Naive thymus-derived CD4-positive, alpha-beta T cell (primary cell): ENCODE data around the gene CDK5R2. TPM values are rescaled to one million over a fixed set of nuclear protein-coding genes. Genes with fewer than 3 reads are reported as not detected.

ENCODE experiments used
- ATAC-seq: fragments of 150-1000 bp; cut with Tn5 transposase; 2 replicates; pipeline ENCODE4 v1.10.0; 2021; ENCODE audit warnings: mild to moderate bottlenecking, moderate library complexity
- CTCF ChIA-PET: fragments of 350-600 bp; sonication (Branson Sonifier 250); formaldehyde crosslinking; loops from one replicate; lab custom pipeline; 2021; ENCODE audit warnings: antibody characterized with exemption; lab: Charles Lee
- POLR2A ChIA-PET: fragments of 350-600 bp; sonication (Branson Sonifier 250); formaldehyde crosslinking; loops from one replicate; lab custom pipeline; 2021; ENCODE audit warnings: antibody characterized with exemption, inconsistent platforms; lab: Charles Lee
- DNase-seq, 9 donors: peaks; one replicate each; pipeline versions ENCODE4 v3.0.0 to v3.0.0-alpha.2; 2020 to 2022; ENCODE audit warnings: mixed read lengths in 1 of 9
- H3K27ac ChIP-seq: one replicate; pipeline ENCODE4 v1.7.0; 2013; ENCODE audit warnings: mild to moderate bottlenecking, low read depth, low read length, moderate library complexity
- H3K27me3 ChIP-seq, 2 donors: one replicate each; pipeline ENCODE4 v1.7.0; 2013; ENCODE audit warnings: low read length in 2 of 2, mild to moderate bottlenecking in 2 of 2, moderate library complexity in 2 of 2; ENCODE audit not compliant: control insufficient read depth in 2 of 2, insufficient read depth in 2 of 2
- H3K36me3 ChIP-seq, 3 experiments: 1 replicate in 2 of 3; 2 replicates in 1 of 3; pipeline ENCODE4 v1.7.0; 2013; ENCODE audit warnings: low read length in 3 of 3, mild to moderate bottlenecking in 3 of 3, moderate library complexity in 1 of 3; ENCODE audit not compliant: insufficient read depth in 3 of 3, control insufficient read depth in 2 of 3
- H3K4me1 ChIP-seq, 2 donors: one replicate each; pipeline ENCODE4 v1.7.0; 2013; ENCODE audit warnings: low read length in 2 of 2, mild to moderate bottlenecking in 2 of 2, moderate library complexity in 1 of 2; ENCODE audit not compliant: control insufficient read depth in 2 of 2, insufficient read depth in 2 of 2
- H3K4me3 ChIP-seq: 2 replicates; pipeline ENCODE4 v1.7.0; 2013; ENCODE audit warnings: mild to moderate bottlenecking, low read length
- H3K9me3 ChIP-seq, 3 experiments: 1 replicate in 2 of 3; 2 replicates in 1 of 3; pipeline ENCODE4 v1.7.0; 2013; ENCODE audit warnings: low read length in 3 of 3; ENCODE audit not compliant: control insufficient read depth in 2 of 3
- H3K27ac Mint-ChIP-seq, 9 donors: one replicate each; pipeline ENCODE4 v1.8.0; 2020 to 2022; ENCODE audit warnings: mixed read lengths in 9 of 9, mild to moderate bottlenecking in 8 of 9, moderate library complexity in 5 of 9, inconsistent platforms in 2 of 9
- H3K27me3 Mint-ChIP-seq, 5 donors: one replicate each; pipeline ENCODE4 v1.8.0; 2021 to 2022; ENCODE audit warnings: mixed read lengths in 5 of 5, mild to moderate bottlenecking in 1 of 5
- H3K36me3 Mint-ChIP-seq, 5 donors: one replicate each; pipeline ENCODE4 v1.8.0; 2020 to 2022; ENCODE audit warnings: mixed read lengths in 5 of 5, mild to moderate bottlenecking in 3 of 5, inconsistent platforms in 1 of 5
- H3K4me1 Mint-ChIP-seq, 7 donors: one replicate each; pipeline ENCODE4 v1.8.0; 2020 to 2022; ENCODE audit warnings: mixed read lengths in 7 of 7, mild to moderate bottlenecking in 3 of 7, inconsistent platforms in 1 of 7
- H3K4me3 Mint-ChIP-seq, 10 donors: one replicate each; pipeline ENCODE4 v1.8.0; 2020 to 2022; ENCODE audit warnings: mild to moderate bottlenecking in 10 of 10, mixed read lengths in 10 of 10, moderate library complexity in 6 of 10, inconsistent platforms in 2 of 10
- H3K9me3 Mint-ChIP-seq, 11 donors: one replicate each; pipeline ENCODE4 v1.8.0; 2020 to 2022; ENCODE audit warnings: mixed read lengths in 11 of 11, mild to moderate bottlenecking in 4 of 11, inconsistent platforms in 1 of 11, moderate library complexity in 1 of 11
- intact Hi-C, 2 donors: fragments of 100-400 bp; cut with micrococcal nuclease; formaldehyde crosslinking; loops; one replicate each; pipeline ENCODE4 v1.15.1; 2023
- polyA plus RNA-seq, 2 donors: library from polyadenylated mRNA; unstranded; fragments of 300-500 nt; fragmentation: Illumina TruSeq; gene quantifications; one replicate each; pipeline ENCODE4 v1.2.3, GENCODE V29; 2021
- total RNA-seq, 6 experiments: library from RNA in 5 of 6; stranded (reverse) in 5 of 6; gene quantifications; 1 replicate in 5 of 6; 2 replicates in 1 of 6; pipeline ENCODE4 v1.2.3 and lab custom pipeline; 2021 to 2026

Gene CDK5R2
- total and polyA plus RNA-seq, 7 experiments from 2014 or later: not detected

DNA sequence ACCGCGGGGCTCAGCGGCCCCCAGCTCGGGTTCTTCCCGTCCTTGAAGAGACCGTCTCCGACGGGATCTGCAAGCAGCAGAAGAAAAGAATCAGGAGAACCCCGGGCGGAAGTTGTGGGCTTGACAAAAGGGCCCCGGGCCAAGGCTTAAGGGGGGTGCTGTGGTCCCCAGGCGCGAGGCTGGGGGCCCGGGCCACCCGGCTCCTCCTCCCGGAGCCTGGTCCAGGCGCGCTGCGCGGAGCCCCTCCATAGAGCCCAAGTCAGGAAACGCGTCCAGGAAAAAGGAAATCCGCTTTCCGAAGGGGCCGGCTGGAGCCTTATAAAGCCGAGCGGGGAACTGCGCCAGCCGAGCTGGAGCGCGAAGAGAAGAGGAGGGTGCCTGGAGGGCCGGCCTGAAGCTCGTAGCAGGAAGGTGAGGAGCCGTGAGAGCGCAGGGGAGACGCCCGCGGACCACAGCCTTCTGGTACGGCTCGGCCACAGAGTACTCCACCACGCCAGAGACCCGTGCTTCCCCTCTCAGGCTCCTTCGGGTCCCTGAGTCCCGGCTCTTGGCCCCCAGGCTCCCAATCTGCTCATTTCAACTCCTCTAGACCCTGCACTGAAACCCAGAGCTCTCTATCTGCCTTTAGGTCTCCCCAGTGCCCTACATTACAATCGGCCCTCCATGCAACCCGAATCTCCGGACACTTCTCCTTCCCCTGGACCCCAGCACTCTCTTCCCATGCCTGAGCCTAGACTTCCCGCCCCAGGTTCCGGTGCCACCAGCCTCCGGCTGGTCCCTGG lies 25.0 kb downstream of the CDK5R2 start:
- peak overlapping the region in 1 of 9 donors; percentile 38 for H3K27ac Mint-ChIP-seq
- no peak for ATAC-seq
- peaks cover 0 to 2% (median 0%) of the 10 kb centered on the region in 5 donors for H3K36me3 Mint-ChIP-seq

DNA sequence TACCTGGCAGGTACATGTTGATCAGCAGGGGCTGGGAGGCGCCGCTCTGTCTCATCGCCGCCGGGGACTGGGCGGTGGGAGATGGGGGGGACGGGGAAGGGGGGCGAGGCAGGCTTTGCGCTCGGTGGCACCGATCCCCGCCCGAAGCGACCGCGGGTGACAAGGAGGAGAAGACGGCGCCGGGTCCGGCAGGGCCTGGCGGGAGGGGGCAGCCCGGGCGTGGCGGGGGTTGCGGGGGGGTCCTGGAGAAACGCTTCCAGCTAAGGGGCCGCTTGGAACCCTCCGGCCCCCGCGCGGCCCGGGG lies 25.5 kb downstream of the CDK5R2 start, which contains the start of gene FEV:
Gene FEV (minus strand): TSS at position 164 of the 304 bp plus-strand sequence. CDS start 109 bp downstream, at position 55.
- Mint-ChIP-seq H3K27ac (peak within 1 kb of the TSS in 1 of 9 donors; percentile 58), H3K4me3 (peak within 1 kb of the TSS in 7 of 10 donors; percentile 7 to 79 (median 63))
- CTCF ChIA-PET: no interaction called here

More for the DNA sequence above, 25.0 kb downstream of the CDK5R2 start:
- ChIA-PET CTCF (interaction anchor here (0.8 kb wide), 1 partner anchor 43 kb away, joined by 5 read pairs; no protein-coding TSS in a partner anchor), POLR2A (no interaction called here)
- no peak for DNase-seq
- no peaks in the 10 kb centered on the region for H3K9me3 Mint-ChIP-seq
- no peak overlapping the region for H3K4me3 ChIP-seq
- peaks cover 14 to 43% (median 22%) of the 10 kb centered on the region in 7 donors for H3K4me1 Mint-ChIP-seq
- H3K4me1 ChIP-seq: peaks cover 13 to 23% of the 10 kb centered on the region in 2 donors
- H3K27me3 ChIP-seq: peaks cover 22 to 50% of the 10 kb centered on the region in 2 donors
- peaks cover 68 to 85% (median 69%) of the 10 kb centered on the region in 5 donors for H3K27me3 Mint-ChIP-seq
- no peaks in the 10 kb centered on the region for H3K36me3 ChIP-seq
- intact Hi-C loops: loop anchor here in 1 of 2 donors (5.0 kb wide), 2 partner anchors 73 to 107 kb away; no protein-coding TSS in a partner anchor
- peak overlapping the region in 7 of 10 donors; percentile 7 to 70 (median 63) for H3K4me3 Mint-ChIP-seq
- no peak overlapping the region for H3K27ac ChIP-seq
- no peaks in the 10 kb centered on the region for H3K9me3 ChIP-seq

GRCh38 chr2:218985325-218986091 lies 26.0 kb downstream of the CDK5R2 start:
- POLR2A ChIA-PET: no interaction called here
- peak overlapping the region in 1 of 9 donors; percentile 58 for H3K27ac Mint-ChIP-seq
- peaks cover 69 to 86% (median 75%) of the 10 kb centered on the region in 5 donors for H3K27me3 Mint-ChIP-seq
- H3K36me3 Mint-ChIP-seq: no peaks in the 10 kb centered on the region
- Histone ChIP-seq H3K27me3 (peaks cover 18 to 44% of the 10 kb centered on the region in 2 donors), H3K36me3 (no peaks in the 10 kb centered on the region), H3K27ac (no peak overlapping the region), H3K9me3 (no peaks in the 10 kb centered on the region), H3K4me3 (no peak overlapping the region), H3K4me1 (peaks cover 10 to 16% of the 10 kb centered on the region in 2 donors)
- CTCF ChIA-PET: no interaction called here
- H3K4me3 Mint-ChIP-seq: peak overlapping the region in 2 of 10 donors; percentile 25 to 79
- H3K4me1 Mint-ChIP-seq: peaks cover 11 to 35% (median 19%) of the 10 kb centered on the region in 7 donors
- DNase-seq (no peak), ATAC-seq (no peak)
- no peaks in the 10 kb centered on the region for H3K9me3 Mint-ChIP-seq
- intact Hi-C loops: no loop called here

More for the DNA sequence above, 25.5 kb downstream of the CDK5R2 start, which contains the start of gene FEV:
- peaks cover 10 to 20% of the 10 kb centered on the region in 2 donors for H3K4me1 ChIP-seq
- POLR2A ChIA-PET: no interaction called here
- H3K27me3 ChIP-seq: peaks cover 18 to 44% of the 10 kb centered on the region in 2 donors
- H3K4me1 Mint-ChIP-seq: peaks cover 14 to 38% (median 22%) of the 10 kb centered on the region in 7 donors
- H3K9me3 Mint-ChIP-seq: no peaks in the 10 kb centered on the region
- intact Hi-C loops: no loop called here
- no peak within 1 kb of the TSS for H3K27ac ChIP-seq
- ATAC-seq (no peak), DNase-seq (no peak)
- peaks cover 0 to 2% (median 0%) of the 10 kb centered on the region in 5 donors for H3K36me3 Mint-ChIP-seq
- no peak within 1 kb of the TSS for H3K4me3 ChIP-seq
- no peaks in the 10 kb centered on the region for H3K36me3 ChIP-seq
- H3K9me3 ChIP-seq: no peaks in the 10 kb centered on the region
- peaks cover 68 to 85% (median 74%) of the 10 kb centered on the region in 5 donors for H3K27me3 Mint-ChIP-seq

DNA sequence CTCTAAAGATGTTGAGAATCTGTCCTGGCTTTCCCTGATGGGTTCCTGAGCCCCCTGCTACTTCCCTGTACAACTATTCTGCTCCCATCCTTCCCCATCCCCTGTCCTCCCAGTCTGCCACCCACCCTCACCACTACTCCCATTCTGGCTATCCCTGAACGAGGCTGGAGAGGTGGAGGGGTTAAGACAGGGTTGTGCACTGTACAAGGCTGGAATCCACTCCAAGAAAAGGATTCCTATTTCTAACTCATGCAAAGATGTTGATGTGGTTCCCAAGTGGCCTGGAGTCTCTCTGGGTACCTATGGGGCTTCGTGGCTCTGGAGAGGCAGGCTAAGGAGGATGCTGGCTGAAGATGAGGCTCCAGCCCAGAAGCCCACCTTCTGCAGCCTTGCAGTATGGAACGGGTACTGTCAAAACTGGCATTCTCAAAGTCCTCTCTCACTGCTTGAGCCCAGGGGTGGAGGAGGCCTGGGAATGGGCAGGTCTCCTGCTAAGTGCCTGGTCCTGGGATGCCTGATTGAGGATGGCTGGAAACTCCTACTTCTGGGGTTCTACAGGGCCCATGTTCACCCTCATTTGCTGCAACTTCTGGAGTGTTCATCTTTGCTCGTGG lies 26.8 kb downstream of the CDK5R2 start:
- Mint-ChIP-seq H3K27ac (peak overlapping the region in 1 of 9 donors; percentile 58), H3K4me1 (peaks cover 7 to 30% (median 14%) of the 10 kb centered on the region in 7 donors), H3K36me3 (no peaks in the 10 kb centered on the region), H3K27me3 (peaks cover 71 to 87% (median 74%) of the 10 kb centered on the region in 5 donors), H3K4me3 (peak overlapping the region in 3 of 10 donors; percentile 25 to 79 (median 35)), H3K9me3 (no peaks in the 10 kb centered on the region)
- H3K36me3 ChIP-seq: no peaks in the 10 kb centered on the region
- ChIA-PET CTCF (no interaction called here), POLR2A (no interaction called here)
- peaks cover 5 to 11% of the 10 kb centered on the region in 2 donors for H3K4me1 ChIP-seq
- H3K27me3 ChIP-seq: peaks cover 13 to 40% of the 10 kb centered on the region in 2 donors
- DNase-seq: no peak
- ATAC-seq: no peak
- H3K9me3 ChIP-seq: no peaks in the 10 kb centered on the region
- no peak overlapping the region for H3K27ac ChIP-seq
- intact Hi-C loops: no loop called here
- H3K4me3 ChIP-seq: no peak overlapping the region

DNA sequence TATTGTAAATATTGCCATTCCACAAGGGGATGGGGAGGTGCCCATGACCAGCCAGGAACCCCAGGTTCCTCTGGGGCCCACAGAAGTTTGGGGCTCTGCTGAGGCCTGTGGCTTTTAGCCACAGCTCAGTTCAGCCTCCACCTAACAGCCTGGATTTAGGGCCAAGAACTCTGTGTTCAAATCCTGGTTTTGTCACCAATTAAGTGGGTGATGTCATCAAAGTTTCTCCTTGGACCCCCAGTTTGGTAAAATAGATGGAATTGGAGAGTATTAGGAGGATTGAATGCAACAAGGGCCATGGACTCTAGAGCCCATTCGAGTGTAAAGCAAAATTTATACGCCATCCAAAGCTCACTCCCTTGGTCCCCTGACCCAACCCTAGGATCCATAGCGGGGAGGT lies 28.7 kb downstream of the CDK5R2 start:
- Histone ChIP-seq H3K4me1 (peaks cover 0 to 5% of the 10 kb centered on the region in 2 donors), H3K4me3 (no peak overlapping the region), H3K9me3 (no peaks in the 10 kb centered on the region), H3K36me3 (no peaks in the 10 kb centered on the region), H3K27me3 (peaks cover 11 to 40% of the 10 kb centered on the region in 2 donors), H3K27ac (no peak overlapping the region)
- Mint-ChIP-seq H3K36me3 (no peaks in the 10 kb centered on the region), H3K27ac (no peak overlapping the region), H3K4me3 (no peak overlapping the region), H3K4me1 (peaks cover 6 to 19% (median 12%) of the 10 kb centered on the region in 7 donors), H3K27me3 (peaks cover 73 to 90% (median 80%) of the 10 kb centered on the region in 5 donors), H3K9me3 (no peaks in the 10 kb centered on the region)
- ATAC-seq (no peak), DNase-seq (no peak)
- intact Hi-C loops: no loop called here
- CTCF ChIA-PET: interaction anchor here (1.4 kb wide), 1 partner anchor 8 kb away, joined by 6 read pairs; no protein-coding TSS in a partner anchor
- POLR2A ChIA-PET: no interaction called here

- no peak overlapping the region for H3K4me3 Mint-ChIP-seq
- ATAC-seq (no peak), DNase-seq (no peak)
- ChIA-PET POLR2A (no interaction called here), CTCF (interaction anchor here (1.4 kb wide), 1 partner anchor 8 kb away, joined by 6 read pairs; no protein-coding TSS in a partner anchor)
- Histone ChIP-seq H3K9me3 (no peaks in the 10 kb centered on the region), H3K27ac (no peak overlapping the region), H3K4me3 (no peak overlapping the region), H3K36me3 (no peaks in the 10 kb centered on the region), H3K4me1 (peaks cover under 1 to 5% of the 10 kb centered on the region in 2 donors), H3K27me3 (peaks cover 11 to 36% of the 10 kb centered on the region in 2 donors)
- H3K9me3 Mint-ChIP-seq: no peaks in the 10 kb centered on the region
- H3K36me3 Mint-ChIP-seq: no peaks in the 10 kb centered on the region
- peaks cover 5 to 14% (median 9%) of the 10 kb centered on the region in 7 donors for H3K4me1 Mint-ChIP-seq
- intact Hi-C loops: no loop called here
- peaks cover 68 to 87% (median 76%) of the 10 kb centered on the region in 5 donors for H3K27me3 Mint-ChIP-seq
- no peak overlapping the region for H3K27ac Mint-ChIP-seq
Observed at GRCh38 chr2:218988650-218989049, 29.2 kb downstream of the CDK5R2 start.
